IPS DF 19.7 (cell line): ENCODE results near the gene REM2.

Experiments used
- DNase-seq: peaks from one replicate; pipeline ENCODE4 v3.0.0-alpha.2; 2013; ENCODE audit warnings: low read depth, low spot score

REM2 gene

GRCh38 chr14:22872833-22873520, 10.0 kb upstream of the REM2 start:
- DNase-seq: no peak

GRCh38 chr14:22875003-22875747, 7.8 kb upstream of the REM2 start:
- DNase-seq: no peak

GRCh38 chr14:22875748-22876319, 7.2 kb upstream of the REM2 start:
- no peak for DNase-seq

- DNase-seq: no peak
Observed at GRCh38 chr14:22877000-22877501, 6.0 kb upstream of the REM2 start.

GRCh38 chr14:22878271-22879246, 4.5 kb upstream of the REM2 start:
- DNase-seq: no peak

GRCh38 chr14:22882064-22882463, 958 bp upstream of the REM2 start:
- DNase-seq: no peak

GRCh38 chr14:22882529-22883172, 371 bp upstream of the REM2 start:
- DNase-seq: no peak

GRCh38 chr14:22884076-22884737, 1.2 kb downstream of the REM2 start:
- no peak for DNase-seq

GRCh38 chr14:22884738-22885523, 1.9 kb downstream of the REM2 start:
- DNase-seq: no peak

- no peak for DNase-seq
Observed at GRCh38 chr14:22885975-22886374, 3.0 kb downstream of the REM2 start.

GRCh38 chr14:22886500-22887259, 3.7 kb downstream of the REM2 start:
- no peak for DNase-seq

- DNase-seq: peak; percentile 93
Observed at GRCh38 chr14:22887260-22887989, 4.4 kb downstream of the REM2 start.

- DNase-seq: no peak
Observed at GRCh38 chr14:22887990-22888378, 5.0 kb downstream of the REM2 start.

GRCh38 chr14:22888662-22889061, 5.6 kb downstream of the REM2 start:
- DNase-seq: no peak

- DNase-seq: no peak
Observed at GRCh38 chr14:22890416-22890815, 7.4 kb downstream of the REM2 start.

GRCh38 chr14:22892488-22892887, 9.5 kb downstream of the REM2 start:
- no peak for DNase-seq

GRCh38 chr14:22893706-22894105, 10.7 kb downstream of the REM2 start:
- DNase-seq: no peak

- no peak for DNase-seq
Observed at GRCh38 chr14:22895402-22895801, 12.4 kb downstream of the REM2 start.
